Measurements from ENCODE around the gene CASQ1. TPM values are rescaled to one million over a fixed set of nuclear protein-coding genes. Genes with fewer than 3 reads are reported as not detected.

The CASQ1 gene
- total RNA-seq, 4 donors from 2014 or later = 0.12 to 0.23 TPM; not detected in 2

DNA sequence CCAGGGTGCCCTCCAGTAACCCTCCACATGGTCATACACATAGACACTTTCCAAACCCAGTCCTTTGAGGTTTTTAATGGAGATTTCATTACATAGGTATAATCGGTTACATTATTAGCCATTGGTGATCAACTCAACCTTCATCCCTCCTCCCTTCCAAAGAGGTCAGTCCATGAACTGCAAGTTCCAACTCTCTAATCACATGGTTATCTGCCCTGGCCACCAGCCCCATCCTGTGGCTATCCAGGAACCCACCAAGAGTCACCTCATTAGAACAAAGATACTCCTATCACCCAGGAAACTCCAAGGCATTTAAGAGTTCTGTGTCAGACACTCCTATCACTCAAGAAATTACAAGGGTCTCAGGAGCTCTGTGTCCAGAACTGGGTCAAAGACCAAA is 26.8 kb upstream of the CASQ1 start:
- WGBS, 2 donors = 94% methylated on average over 1 of the region's 1 CpG
- peak in 1 of 2 donors; percentile 23 for DNase-seq (ENCODE audit: low spot score in 2 of 2)
- TF ChIP-seq, protein P1, sequence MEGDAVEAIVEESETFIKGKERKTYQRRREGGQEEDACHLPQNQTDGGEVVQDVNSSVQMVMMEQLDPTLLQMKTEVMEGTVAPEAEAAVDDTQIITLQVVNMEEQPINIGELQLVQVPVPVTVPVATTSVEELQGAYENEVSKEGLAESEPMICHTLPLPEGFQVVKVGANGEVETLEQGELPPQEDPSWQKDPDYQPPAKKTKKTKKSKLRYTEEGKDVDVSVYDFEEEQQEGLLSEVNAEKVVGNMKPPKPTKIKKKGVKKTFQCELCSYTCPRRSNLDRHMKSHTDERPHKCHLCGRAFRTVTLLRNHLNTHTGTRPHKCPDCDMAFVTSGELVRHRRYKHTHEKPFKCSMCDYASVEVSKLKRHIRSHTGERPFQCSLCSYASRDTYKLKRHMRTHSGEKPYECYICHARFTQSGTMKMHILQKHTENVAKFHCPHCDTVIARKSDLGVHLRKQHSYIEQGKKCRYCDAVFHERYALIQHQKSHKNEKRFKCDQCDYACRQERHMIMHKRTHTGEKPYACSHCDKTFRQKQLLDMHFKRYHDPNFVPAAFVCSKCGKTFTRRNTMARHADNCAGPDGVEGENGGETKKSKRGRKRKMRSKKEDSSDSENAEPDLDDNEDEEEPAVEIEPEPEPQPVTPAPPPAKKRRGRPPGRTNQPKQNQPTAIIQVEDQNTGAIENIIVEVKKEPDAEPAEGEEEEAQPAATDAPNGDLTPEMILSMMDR (IDR thresholded peaks at IDR 0.05) = no peak
- TF ChIP-seq POLR2A (IDR thresholded peaks at IDR 0.05) = no peak
- intact Hi-C loops (cut with DNase I; ENCODE audit: low total_unique reads) = no loop called here
- H3K4me3 ChIP-seq (ENCODE audit: low read depth, poor library complexity, severe bottlenecking) = no peak overlapping the region

DNA sequence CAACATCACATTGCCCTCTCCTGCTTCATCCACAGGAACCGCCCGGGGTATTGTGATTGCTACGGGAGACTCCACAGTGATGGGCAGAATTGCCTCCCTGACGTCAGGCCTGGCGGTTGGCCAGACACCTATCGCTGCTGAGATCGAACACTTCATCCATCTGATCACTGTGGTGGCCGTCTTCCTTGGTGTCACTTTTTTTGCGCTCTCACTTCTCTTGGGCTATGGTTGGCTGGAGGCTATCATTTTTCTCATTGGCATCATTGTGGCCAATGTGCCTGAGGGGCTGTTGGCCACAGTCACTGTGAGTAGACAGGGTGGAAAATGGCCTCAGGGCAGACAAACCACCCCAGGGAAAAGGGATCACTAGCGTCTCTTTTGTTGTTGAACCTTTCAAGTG is 26.3 kb upstream of the CASQ1 start:
- intact Hi-C loops (cut with DNase I; ENCODE audit: low total_unique reads) = no loop called here
- no peak overlapping the region for H3K4me3 ChIP-seq (ENCODE audit: low read depth, poor library complexity, severe bottlenecking)
- 77 to 86% methylated on average over 10 of the region's 10 CpGs for WGBS, 2 donors
- peak in 1 of 2 donors; percentile 43 for DNase-seq (ENCODE audit: low spot score in 2 of 2)
- TF ChIP-seq, protein P1 (IDR thresholded peaks at IDR 0.05) = no peak
- TF ChIP-seq POLR2A (IDR thresholded peaks at IDR 0.05) = no peak

DNA sequence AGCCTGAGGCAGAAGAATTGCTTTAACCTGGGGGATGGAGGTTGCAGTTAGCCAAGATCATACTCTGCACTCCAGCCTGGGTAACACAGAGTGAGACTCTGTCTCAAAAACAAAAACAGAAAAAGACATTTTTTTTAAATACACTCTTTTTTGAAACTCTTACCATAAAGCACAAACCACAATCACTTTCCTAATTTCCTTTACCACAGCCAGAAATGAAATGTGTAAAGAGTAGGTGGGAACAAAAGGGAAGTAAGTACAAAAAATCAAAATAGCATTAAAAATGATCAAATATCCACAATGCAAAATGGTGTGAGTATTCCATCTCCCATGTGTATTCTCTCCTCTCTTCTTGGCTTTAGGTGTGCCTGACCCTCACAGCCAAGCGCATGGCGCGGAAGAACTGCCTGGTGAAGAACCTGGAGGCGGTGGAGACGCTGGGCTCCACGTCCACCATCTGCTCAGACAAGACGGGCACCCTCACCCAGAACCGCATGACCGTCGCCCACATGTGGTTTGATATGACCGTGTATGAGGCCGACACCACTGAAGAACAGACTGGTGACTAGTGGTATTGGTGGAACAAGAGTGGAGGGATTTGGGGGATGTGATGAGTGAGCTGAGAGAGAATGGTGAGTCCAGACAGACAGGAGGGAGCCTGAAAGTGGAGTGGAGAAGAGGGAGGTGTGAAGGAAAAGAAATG is 24.1 kb upstream of the CASQ1 start:
- no peak for TF ChIP-seq POLR2A (IDR thresholded peaks at IDR 0.05)
- TF ChIP-seq, protein P1 (IDR thresholded peaks at IDR 0.05) = no peak
- peak in 1 of 2 donors; percentile 75 for DNase-seq (ENCODE audit: low spot score in 2 of 2)
- 76 to 90% methylated on average over 12 of the region's 12 CpGs for WGBS, 2 donors
- intact Hi-C loops (cut with DNase I; ENCODE audit: low total_unique reads) = no loop called here
- no peak overlapping the region for H3K4me3 ChIP-seq (ENCODE audit: low read depth, poor library complexity, severe bottlenecking)

DNA sequence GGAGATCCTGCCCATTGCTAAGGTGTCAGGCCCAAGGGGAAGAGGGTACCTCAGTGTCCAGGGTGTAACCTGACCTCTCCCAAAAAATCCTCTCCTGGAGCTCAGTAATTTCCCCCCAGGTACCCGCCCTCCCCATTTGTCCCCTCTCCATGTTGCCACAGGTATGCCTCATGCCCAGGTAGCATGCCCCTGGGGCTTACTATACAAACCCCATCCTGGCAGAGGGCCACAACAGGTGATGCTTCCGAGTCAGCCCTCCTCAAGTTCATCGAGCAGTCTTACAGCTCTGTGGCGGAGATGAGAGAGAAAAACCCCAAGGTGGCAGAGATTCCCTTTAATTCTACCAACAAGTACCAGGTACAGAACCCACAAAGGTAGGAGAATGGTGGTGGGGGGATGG is 23.3 kb upstream of the CASQ1 start:
- TF ChIP-seq POLR2A (IDR thresholded peaks at IDR 0.05) = no peak
- TF ChIP-seq, protein P1 (IDR thresholded peaks at IDR 0.05) = no peak
- intact Hi-C loops (cut with DNase I; ENCODE audit: low total_unique reads) = no loop called here
- H3K4me3 ChIP-seq (ENCODE audit: low read depth, poor library complexity, severe bottlenecking) = no peak overlapping the region
- WGBS, 2 donors = 65 to 68% methylated on average over 4 of the region's 4 CpGs
- DNase-seq (ENCODE audit: low spot score in 2 of 2) = peak in 1 of 2 donors; percentile 34

DNA sequence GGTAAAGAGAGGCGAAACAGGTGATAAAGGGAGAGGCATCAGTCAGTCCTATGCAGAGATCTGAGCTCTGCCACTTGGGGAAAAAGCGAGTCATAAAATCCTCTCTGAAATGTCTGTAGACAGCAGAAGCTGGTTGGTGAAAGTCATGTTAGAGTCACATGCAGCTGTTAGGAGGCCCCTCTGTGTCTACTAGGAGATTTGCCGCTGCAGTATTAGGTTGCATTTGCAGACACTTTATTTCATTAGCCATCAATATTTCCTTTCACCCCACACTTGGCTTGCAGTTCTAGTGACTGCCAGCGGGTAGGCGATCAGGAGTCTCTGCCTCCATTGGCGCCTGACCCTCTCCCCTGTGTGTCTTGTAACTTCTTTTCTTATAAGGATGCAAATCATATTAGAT is 22.8 kb upstream of the CASQ1 start:
- intact Hi-C loops (cut with DNase I; ENCODE audit: low total_unique reads) = no loop called here
- no peak for DNase-seq (ENCODE audit: low spot score in 2 of 2)
- TF ChIP-seq, protein P1 (IDR thresholded peaks at IDR 0.05) = no peak
- TF ChIP-seq POLR2A (IDR thresholded peaks at IDR 0.05) = no peak
- H3K4me3 ChIP-seq (ENCODE audit: low read depth, poor library complexity, severe bottlenecking) = no peak overlapping the region
- 91 to 97% methylated on average over 6 of the region's 6 CpGs for WGBS, 2 donors

DNA sequence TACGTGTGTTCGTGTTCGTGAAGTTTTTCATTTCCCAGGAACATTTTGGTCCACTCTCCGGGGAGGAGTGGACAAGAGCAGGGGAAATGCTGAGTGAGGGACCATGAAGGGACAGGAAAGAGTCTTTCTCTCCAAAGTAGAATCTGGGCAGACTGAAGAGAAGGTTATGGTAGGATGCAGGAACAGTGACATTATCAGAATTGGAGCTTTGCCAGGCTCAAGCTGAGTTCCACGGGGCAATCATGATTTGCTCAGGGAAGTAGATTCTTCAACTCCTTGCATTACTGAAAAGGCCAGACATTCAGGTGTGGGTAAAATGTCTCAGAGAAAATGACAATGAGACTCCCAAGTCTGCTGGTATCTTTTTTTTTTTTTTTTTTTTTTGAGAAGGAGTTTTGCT is 22.4 kb upstream of the CASQ1 start:
- no peak for DNase-seq (ENCODE audit: low spot score in 2 of 2)
- no peak for TF ChIP-seq POLR2A (IDR thresholded peaks at IDR 0.05)
- TF ChIP-seq, protein P1 (IDR thresholded peaks at IDR 0.05) = no peak
- intact Hi-C loops (cut with DNase I; ENCODE audit: low total_unique reads) = no loop called here
- H3K4me3 ChIP-seq (ENCODE audit: low read depth, poor library complexity, severe bottlenecking) = no peak overlapping the region
- WGBS, 2 donors = 69 to 72% methylated on average over 5 of the region's 5 CpGs
